GM18870 (cell line): ENCODE results near the gene GH1.
"Not testable (repeated sequence)": the region's sequence is repeated elsewhere in the genome, so short reads cannot be mapped to it uniquely, and the experiment has no call there.

Experiments
- ATAC-seq: cut with Tn5 transposase; IDR thresholded peaks from one replicate; pipeline ENCODE4 v1.9.1; 2021; ENCODE audit warnings: moderate library complexity; ENCODE audit not compliant: unreplicated experiment

GH1 gene

DNA sequence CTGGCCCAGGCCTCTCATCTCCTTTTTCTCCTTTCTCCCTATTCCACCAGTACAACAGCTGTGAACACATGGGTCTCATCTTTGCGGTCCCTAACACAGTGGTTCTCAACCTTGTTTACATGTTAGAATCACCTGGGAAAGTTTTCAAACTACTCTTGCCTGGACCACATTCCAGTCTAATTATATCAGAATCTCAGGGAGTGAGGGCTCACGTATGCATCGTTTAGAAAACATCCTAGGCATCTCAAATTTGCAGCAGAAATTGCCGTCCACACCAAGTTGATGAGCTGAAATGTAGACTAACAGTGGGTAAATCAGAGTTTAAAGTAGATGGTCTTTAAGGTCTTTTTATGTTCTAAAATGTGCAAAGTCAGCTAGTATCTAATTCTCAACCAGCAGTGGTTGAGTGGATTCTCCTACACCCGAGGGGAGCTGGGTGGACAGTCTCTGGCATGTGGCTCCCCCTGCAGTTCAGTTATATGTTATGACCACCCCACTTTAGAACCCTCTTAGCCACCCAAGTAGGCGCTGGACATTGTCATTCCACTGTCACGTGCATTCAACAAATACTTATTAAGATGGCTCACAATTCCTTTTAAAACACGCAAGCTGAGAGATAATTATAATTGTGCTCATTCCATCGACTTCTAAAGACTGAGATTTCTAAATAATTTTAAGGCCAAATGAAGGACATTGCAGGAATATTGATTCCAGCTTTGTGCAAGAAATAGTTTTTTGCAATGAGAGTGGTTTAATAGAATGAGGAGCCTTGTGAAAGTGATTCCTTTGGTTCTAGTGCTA is 48.9 kb downstream of the GH1 start:
- not testable (repeated sequence) for ATAC-seq
